HG02759 (cell line): Measurements from ENCODE around the gene WNT2B.

Experiments used
- ATAC-seq: cut with Tn5 transposase; IDR thresholded peaks from one replicate; pipeline ENCODE4 v1.9.1; 2021; ENCODE audit warnings: mild to moderate bottlenecking, moderate library complexity; ENCODE audit not compliant: unreplicated experiment

WNT2B gene

DNA sequence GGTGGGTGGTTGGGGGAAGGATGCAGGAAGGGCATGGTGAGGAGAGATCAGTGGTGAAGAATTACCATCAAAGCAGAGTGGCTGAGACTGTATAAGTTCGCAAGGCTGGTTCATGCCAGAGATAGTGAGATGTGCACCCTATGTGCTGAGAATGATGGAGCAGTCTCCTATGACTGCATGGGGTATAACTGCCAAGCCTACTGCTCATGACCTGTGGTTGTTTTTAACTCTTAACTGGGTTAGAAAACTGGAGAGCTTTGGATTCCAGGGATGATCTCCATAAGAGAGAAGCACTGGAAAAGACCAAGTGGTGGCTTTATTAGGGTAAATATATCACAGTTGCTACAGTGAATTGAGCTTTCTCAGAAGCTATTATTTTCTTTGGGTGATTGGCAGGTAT lies 16.2 kb downstream of the WNT2B start:
- ATAC-seq: no peak

DNA sequence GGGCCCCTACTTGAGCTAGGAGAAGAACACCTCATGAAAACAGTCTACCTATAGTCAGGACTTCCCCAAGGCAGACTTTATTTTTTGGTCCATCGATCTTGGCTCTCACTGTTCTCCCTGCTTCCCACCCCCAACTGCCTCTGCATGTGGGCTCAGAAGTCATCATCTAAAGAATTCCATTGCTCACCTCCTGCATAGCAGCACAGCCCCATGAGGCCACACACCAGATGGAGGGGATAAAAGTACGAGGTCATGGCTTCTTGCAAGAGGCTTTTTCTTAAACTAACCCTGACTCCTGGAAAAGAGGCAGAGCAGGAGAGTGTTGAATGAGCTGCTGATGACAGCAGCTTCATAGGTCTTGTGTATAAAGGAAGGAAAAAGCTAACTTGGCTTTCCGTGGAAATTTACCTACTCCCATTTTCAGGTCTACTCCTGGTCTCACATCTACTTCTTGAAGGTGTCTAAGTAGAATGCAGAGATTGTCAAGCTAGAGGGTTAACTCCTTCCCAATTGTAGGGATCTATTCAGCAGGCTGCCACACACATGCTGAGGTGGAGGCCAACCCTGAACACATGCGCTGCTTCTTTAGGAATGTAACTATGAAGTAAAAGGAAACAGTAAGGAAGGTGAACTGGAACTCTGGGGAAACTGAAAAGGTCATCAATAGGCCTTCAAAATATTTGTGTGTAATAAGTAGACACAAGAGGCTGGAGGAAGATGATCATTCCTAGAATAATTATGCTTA lies 18.7 kb downstream of the WNT2B start:
- no peak for ATAC-seq

DNA sequence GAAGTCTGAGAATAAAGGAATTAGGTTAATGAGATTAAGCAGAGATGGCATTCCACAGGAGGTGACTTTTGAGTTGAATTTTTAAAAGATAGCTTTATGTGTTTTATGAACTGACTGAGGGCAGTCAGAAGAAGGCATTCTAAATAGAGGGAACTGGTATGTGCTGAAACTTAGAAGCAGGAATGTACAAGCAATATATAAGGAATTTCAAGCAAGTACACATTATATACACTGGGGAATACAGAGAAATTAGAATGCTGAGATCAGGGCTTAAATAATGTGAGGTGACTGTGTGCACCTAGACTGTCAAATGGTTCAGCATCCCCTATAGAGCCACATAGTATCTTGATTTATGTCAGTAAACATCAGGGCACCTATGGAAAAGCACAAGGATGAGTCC lies 19.3 kb downstream of the WNT2B start:
- no peak for ATAC-seq

DNA sequence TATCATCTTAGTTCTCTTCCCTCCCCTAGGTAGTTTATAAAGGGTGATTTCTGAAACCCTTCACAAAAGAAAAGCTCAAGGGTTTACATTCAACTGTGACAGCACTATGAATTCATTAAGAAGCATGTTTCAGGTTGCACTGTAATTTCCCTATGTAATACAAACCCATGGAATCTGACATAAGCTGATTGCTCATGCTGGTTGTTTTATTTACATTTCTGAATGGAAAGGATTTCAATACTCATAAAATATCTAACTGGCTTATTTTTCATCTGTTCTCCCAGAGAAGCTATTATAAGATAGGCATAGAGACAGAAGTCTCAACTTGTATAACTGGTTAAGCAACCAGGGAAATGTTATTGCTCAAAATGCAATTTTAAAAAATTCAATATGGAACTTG lies 20.5 kb downstream of the WNT2B start:
- no peak for ATAC-seq

DNA sequence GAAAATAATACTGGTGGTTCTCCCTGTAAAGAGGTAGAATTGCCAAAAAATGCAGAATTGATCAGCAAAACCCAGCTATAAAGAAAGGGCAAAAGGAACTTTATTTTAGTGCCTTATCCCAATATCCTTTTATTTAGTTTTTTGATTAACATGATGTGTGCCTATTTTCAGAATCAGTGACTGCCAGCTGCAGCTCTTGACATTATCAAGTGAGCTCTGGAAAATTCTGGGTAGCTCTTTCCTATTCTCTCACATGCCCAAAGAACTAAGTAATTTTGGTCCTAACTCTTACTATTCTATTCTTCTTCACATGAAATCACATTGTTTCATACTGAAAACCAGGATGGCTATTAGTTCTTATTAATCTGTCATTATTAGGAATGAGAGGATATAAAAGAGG lies 22.1 kb downstream of the WNT2B start:
- ATAC-seq: no peak

- ATAC-seq: no peak
Measured at GRCh38 chr1:112532064-112532463, 23.3 kb downstream of the WNT2B start.

DNA sequence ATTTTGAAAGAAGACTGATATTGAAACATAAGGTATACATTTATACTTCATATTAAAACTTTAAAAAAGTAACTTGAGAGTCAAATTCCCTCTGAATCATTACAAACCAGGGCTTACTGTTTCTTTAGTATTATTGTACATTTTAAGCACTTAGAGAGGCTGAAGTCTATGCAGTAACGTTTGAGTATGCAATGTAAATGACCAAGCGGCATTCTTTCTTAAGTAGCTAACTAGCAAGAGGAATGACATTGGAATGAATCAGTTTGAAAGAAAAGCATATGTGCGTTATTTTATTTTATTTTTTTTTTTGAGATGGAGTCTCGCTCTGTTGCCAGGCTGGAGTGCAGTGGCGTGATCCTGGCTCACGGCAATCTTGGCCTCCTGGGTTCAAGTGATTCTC lies 24.3 kb downstream of the WNT2B start:
- ATAC-seq: no peak

- ATAC-seq: no peak
Measured at GRCh38 chr1:112536561-112536960, 27.8 kb downstream of the WNT2B start.

DNA sequence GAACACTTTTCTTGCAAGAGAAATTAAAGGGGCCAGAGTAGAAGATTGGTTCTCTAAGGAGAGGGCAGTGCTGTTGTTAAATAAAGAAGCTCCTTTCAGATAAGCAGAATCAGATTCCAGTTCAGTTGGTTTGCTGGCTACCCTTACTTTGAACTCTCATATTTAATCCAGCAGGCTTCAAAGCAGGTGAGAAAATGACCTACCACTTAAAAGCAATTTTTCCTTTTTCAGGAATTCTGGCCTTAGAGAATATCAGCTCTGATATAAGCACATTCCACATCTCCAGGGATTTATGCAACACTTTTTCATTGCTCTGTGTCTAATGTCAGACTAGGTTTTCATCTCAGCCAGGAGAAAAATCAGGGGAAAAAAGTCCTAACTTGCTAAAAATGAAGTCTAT lies 28.7 kb downstream of the WNT2B start:
- ATAC-seq: no peak

DNA sequence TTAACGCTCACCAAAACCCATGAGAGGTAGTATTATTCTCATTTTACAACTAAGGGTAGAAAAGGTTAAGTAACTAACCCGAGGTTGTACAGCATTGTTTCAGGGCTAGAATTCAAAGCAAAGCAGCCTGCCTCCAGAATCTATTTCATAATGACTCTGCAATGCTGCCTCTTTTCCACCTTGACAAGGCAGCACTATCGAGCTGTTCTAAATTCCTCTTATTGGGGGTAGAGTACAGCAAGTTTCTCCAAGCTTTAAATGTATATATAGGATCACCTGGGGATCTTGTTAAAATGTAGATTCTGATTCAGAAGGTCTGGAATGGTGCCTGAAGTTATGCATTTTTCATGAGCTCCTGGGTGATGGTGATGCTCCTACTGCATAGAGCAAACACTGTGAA lies 30.1 kb downstream of the WNT2B start:
- no peak for ATAC-seq

DNA sequence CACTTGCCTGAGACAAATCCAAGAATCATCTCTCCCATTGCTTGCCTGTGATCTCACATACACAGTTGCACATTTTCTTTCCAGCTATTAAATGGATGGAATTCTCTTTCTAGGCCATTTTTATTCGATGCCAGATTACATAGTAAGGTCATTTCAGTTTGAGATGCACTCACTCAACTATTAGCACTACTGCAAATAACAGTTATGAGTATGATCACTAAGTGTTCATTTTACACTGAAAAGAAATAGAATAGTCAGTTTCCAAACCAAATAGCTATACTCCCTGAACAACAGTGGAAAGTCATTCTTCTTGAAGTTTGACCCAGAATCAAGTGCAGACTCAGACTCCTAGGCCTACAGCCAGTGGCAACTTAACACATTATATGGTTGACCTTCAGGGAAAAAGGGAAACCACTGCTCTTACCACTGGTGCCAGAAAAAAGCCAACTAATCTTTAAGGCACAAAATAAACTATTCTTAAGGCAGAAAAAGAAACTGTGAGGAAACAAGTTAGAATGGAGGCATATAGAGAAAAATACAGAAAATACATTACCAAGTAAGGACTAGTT lies 31.5 kb downstream of the WNT2B start:
- no peak for ATAC-seq

- ATAC-seq: no peak
Measured at GRCh38 chr1:112541299-112541698, 32.5 kb downstream of the WNT2B start.

- no peak for ATAC-seq
Measured at GRCh38 chr1:112542206-112542973, 33.6 kb downstream of the WNT2B start.

DNA sequence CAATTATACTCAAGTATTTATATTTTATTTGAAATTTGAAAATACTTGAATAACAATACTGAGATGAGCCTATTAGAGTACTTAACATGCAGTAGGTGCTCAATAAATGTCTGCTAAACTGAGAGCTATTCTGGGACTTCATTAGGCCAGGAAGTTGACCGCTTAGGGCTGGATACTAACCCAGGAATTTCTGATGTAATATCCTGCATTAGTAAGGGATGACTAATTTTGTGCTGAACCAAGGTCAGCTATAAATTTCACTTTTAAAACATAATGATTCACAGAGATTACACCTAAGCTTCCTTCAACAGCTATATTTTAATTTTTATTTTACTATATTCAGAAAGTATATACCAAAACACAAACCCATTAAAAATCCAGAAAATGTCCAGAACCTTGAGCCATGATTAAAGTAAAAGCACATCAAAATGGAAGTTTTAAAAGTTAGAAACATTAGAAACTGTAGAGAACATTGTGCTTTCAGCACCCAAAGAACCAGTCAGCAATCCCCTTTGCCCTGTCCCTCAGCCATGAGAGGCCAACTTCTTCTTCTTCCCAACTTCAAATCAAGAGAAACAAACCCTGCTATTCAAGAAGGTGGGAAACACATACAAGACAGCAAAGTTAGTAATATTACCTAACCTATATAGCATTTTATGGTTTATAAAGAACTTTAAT lies 35.4 kb downstream of the WNT2B start:
- ATAC-seq: no peak

DNA sequence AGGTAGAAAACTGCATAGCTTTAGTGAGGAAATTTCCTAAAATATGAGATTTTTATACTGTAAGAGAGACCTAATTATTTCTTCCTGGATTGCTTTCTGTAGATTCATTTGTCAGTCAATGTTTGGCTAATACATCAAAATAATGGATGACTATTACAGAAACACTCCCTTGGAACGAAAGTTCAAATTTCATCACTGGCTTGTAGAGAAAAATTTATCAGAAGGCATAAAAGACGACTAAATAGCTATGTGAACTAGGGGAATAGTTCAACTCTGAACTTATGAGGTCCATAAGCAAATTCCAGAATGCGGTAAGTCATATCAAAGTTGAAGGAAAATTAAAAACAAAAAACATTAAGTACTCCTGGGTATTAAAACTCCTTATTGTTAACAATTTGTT lies 36.0 kb downstream of the WNT2B start:
- no peak for ATAC-seq

DNA sequence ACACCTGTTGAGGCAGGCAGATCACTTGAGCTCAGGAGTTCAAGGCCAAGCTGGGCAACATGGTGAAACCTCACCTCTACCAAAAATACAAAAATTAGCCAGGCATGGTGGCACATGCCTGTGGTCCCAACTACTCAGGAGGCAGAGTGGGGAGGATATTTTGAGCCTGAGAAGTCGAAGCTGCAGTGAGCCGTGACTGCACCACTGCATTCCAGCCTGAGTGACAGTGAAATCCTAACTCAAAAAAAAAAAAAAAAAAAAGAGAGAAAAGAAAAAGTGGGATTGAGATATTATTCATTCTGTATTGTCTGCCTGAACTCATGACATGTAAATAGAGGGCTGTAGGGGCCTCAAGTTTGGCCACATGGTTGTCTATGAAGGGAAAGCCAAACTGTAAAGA lies 37.3 kb downstream of the WNT2B start:
- no peak for ATAC-seq

DNA sequence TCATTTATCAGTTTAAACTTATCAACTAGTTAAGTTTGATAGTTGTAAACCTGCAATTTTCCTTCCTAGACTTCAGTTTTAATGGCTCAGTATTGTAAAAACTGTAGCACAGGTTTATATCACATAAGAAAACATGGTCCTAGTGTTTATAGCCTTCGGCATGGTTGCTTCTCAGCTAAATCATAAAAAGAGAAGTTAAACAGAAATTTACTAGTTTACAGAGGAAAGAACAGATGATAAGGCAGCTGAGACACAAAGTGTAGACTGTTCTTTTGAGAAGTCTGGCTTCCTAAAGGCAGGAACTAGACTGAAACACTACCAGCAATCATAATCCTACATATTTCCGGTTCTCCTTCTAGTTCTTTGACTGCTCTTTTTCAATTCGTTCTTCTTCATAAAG lies 39.8 kb downstream of the WNT2B start:
- ATAC-seq: no peak

DNA sequence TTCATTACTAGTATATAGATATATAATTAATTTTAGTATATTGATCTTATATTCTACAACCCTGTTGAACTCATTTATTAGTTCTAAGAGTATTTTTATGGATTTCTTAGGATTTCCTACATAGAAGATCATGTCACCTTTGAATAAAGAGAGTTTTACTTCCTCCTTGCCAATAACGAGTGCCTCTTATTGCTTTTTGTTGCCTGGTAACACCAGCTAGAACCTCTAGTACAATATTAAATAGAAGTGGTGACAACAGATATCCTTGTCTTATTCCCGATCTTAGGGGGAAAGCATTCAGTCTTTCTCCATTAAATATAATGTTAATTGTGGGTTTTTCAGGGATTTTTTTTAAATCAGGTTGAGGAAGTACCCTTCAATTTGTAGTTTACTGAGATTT lies 40.8 kb downstream of the WNT2B start:
- ATAC-seq: no peak

DNA sequence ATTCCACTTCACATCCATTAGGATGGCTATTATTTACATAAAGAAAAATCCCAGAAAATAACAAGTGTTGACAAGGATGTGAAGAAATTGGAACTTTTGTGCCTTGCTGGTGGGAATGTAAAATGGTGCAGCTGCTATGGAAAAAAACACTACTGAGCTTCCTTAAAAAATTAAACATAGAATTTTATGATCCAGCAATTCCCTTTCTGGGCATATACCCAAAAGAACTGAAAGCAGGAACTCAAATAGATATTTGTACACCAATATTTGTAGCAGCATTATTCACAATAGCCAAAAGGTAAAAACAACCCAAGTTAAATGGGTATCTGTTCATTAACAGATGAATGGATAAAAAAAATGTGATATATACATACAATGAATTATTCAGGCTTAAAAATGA lies 45.6 kb downstream of the WNT2B start:
- ATAC-seq: no peak

DNA sequence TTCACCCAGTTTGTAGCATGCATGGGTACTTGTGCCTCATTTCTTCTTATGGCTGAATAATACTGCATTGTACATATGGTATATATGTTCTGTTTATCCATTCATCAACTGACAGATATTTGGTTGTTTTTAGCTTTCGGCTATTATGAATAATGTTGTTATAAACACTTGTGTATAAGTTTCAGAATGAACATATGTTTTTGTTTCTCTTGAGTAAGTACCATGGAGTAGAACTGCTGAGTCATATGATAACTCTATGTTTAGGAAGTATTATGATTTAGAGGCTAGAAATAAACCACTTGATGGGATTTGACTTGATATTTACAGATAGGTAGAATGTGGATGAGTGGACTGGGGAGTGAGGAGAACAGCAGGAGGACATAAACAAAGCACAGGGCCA lies 48.6 kb downstream of the WNT2B start:
- ATAC-seq: no peak

DNA sequence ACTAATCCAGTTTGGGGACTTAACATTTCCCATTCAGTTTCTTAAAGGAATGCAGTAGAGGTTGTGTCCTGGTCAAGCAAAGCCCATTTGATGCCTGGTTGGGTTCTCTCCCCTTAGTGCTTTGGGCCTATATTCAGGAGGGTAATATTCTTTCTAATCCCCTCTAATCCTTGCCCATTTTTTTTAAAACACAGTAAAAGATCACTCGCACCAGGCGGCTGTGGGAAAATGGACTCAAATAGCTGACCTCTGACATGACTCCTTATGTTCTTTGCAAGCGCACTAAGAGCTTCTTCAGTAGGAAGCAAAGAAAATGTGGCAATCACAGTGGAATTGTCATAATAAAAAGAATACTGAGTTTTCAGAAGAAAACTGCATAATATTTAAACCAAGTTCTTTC lies 49.9 kb downstream of the WNT2B start:
- ATAC-seq: no peak

GRCh38 chr1:112563341-112563740 lies 54.6 kb downstream of the WNT2B start:
- no peak for ATAC-seq
